ENCODE data around the gene CDC42EP2. TPM values are rescaled to one million over a fixed set of nuclear protein-coding genes. Genes with fewer than 3 reads are reported as not detected.
A peak's percentile ranks its signal among the peaks of the same experiment; 100 is the strongest.

Gene CDC42EP2
- total and polyA plus RNA-seq, 2 of the 13 experiments (the other 11 are each of a cell fraction or from before 2014, with no cell fraction given) = 2.3 to 7.1 TPM

GRCh38 chr11:65315204-65315865 is 669 bp downstream of the CDC42EP2 start (continued):
- TF ChIP-seq POLR2G (IDR thresholded peaks at IDR 0.05; ENCODE audit: low read depth, low read length) (0 out of 2 replicates have a peak, but pooled peaks have one; percentile 4), CCDC6 (CRISPR knock-in tag; IDR thresholded peaks at IDR 0.05) (no peak; the same call in 1 of the 2 replicates), SMAD3 (CRISPR knock-in tag; IDR thresholded peaks at IDR 0.05) (no peak), SMAD9 (CRISPR knock-in tag; IDR thresholded peaks at IDR 0.05) (no peak), TBX3 (IDR thresholded peaks at IDR 0.05; ENCODE audit: borderline replicate concordance) (no peak), ZNF569 (CRISPR knock-in tag; IDR thresholded peaks at IDR 0.05; ENCODE audit: borderline replicate concordance) (no peak), NR0B2 (CRISPR knock-in tag; IDR thresholded peaks at IDR 0.05) (no peak), SIX4 (CRISPR knock-in tag; IDR thresholded peaks at IDR 0.05) (0 out of 2 replicates have a peak, but pooled peaks have one; percentile 10), ZNF44 (CRISPR knock-in tag; IDR thresholded peaks at IDR 0.05) (no peak), SSRP1 (CRISPR knock-in tag; IDR thresholded peaks at IDR 0.05) (no peak), THRA (CRISPR knock-in tag; IDR thresholded peaks at IDR 0.05; ENCODE audit: borderline replicate concordance) (peak; percentile 60; the same call in 1 of the 2 replicates), SMAD1 (CRISPR knock-in tag; IDR thresholded peaks at IDR 0.05; ENCODE audit: borderline replicate concordance, low read depth) (no peak), RBM39 (IDR thresholded peaks at IDR 0.05; ENCODE audit: low read depth, low read length, poor library complexity, severe bottlenecking) (peak; percentile 77), CENPT (CRISPR knock-in tag; IDR thresholded peaks at IDR 0.05; ENCODE audit: low read depth) (no peak), MEIS1 (CRISPR knock-in tag; IDR thresholded peaks at IDR 0.05; ENCODE audit: borderline replicate concordance) (0 out of 2 replicates have a peak, but pooled peaks have one; percentile 26), RAD51 (IDR thresholded peaks at IDR 0.05; ENCODE audit: borderline replicate concordance) (no peak), ZNF674 (CRISPR knock-in tag; IDR thresholded peaks at IDR 0.05; ENCODE audit: low read depth) (no peak), ZNF556 (CRISPR knock-in tag; IDR thresholded peaks at IDR 0.05; ENCODE audit: borderline replicate concordance) (0 out of 2 replicates have a peak, but pooled peaks have one; percentile 35), NFKB2 (CRISPR knock-in tag; IDR thresholded peaks at IDR 0.05; ENCODE audit: borderline replicate concordance) (peak; percentile 32; the same call in 1 of the 2 replicates), ZNF652 (CRISPR knock-in tag; IDR thresholded peaks at IDR 0.05; ENCODE audit: borderline replicate concordance, low read depth) (peak; percentile 14; the same call in 1 of the 2 replicates), NFE2 (CRISPR knock-in tag; IDR thresholded peaks at IDR 0.05) (no peak), ZNF282 (IDR thresholded peaks at IDR 0.05; ENCODE audit: partially characterized antibody) (no peak), NR3C1 (CRISPR knock-in tag; IDR thresholded peaks at IDR 0.05) (no peak), ZNF256 (CRISPR knock-in tag; conservative IDR thresholded peaks at IDR 0.05) (no peak), ZNF235 (CRISPR knock-in tag; IDR thresholded peaks at IDR 0.05; ENCODE audit: borderline replicate concordance) (no peak), BRD4 (CRISPR knock-in tag; IDR thresholded peaks at IDR 0.05) (no peak), ZNF720 (CRISPR knock-in tag; IDR thresholded peaks at IDR 0.05) (no peak), ZNF296 (CRISPR knock-in tag; conservative IDR thresholded peaks at IDR 0.05) (peak; percentile 17; the same call in 1 of the 2 replicates), ESRRA (CRISPR knock-in tag; IDR thresholded peaks at IDR 0.05; ENCODE audit: low read depth) (no peak; the same call in none of the 2 replicates), KLF16 (CRISPR knock-in tag; IDR thresholded peaks at IDR 0.05) (peak in 1 of 2 experiments; percentile 70; a peak in 1 of 4 replicates)
